CD14-positive monocyte (primary cell): ENCODE results near the gene CERK. TPM values are rescaled to one million over a fixed set of nuclear protein-coding genes. Genes with fewer than 3 reads are reported as not detected.

Source experiments
- DNase-seq, 3 donors: peaks; one replicate each; pipeline ENCODE4 v3.0.0-alpha.2; 2011 to 2022
- H2AFZ ChIP-seq: 2 replicates; pipeline ENCODE4 v1.6.0; 2012; ENCODE audit warnings: mild to moderate bottlenecking, low read depth, low read length, inconsistent platforms; ENCODE audit not compliant: insufficient read depth, poor library complexity, severe bottlenecking
- H3K27ac ChIP-seq, 2 donors: 1 replicate in 1 of 2; 2 replicates in 1 of 2; pipeline ENCODE4 v1.5.1; 2012 to 2013; ENCODE audit warnings: low read length in 2 of 2, control low read depth in 1 of 2, inconsistent platforms in 1 of 2, low read depth in 1 of 2, mild to moderate bottlenecking in 1 of 2
- H3K27me3 ChIP-seq, 2 donors: one replicate each; pipeline versions ENCODE4 v1.6.0 to v1.6.1; 2011 to 2013; ENCODE audit warnings: low read length in 2 of 2; ENCODE audit not compliant: control insufficient read depth in 2 of 2, insufficient read depth in 2 of 2
- H3K36me3 ChIP-seq, 2 donors: replicated peaks in 1 of 2; 1 replicate in 1 of 2; 2 replicates in 1 of 2; pipeline versions ENCODE4 v1.5.1 to v1.6.1; 2012 to 2013; ENCODE audit warnings: low read length in 2 of 2, control low read depth in 1 of 2, inconsistent platforms in 1 of 2, mild to moderate bottlenecking in 1 of 2; ENCODE audit not compliant: insufficient read depth in 2 of 2, control insufficient read depth in 1 of 2
- H3K4me1 ChIP-seq, 2 donors: 1 replicate in 1 of 2; 2 replicates in 1 of 2; pipeline versions ENCODE4 v1.5.1 to v1.6.1; 2012 to 2013; ENCODE audit warnings: low read length in 2 of 2, control low read depth in 1 of 2, inconsistent platforms in 1 of 2, mild to moderate bottlenecking in 1 of 2, moderate library complexity in 1 of 2; ENCODE audit not compliant: insufficient read depth in 2 of 2, control insufficient read depth in 1 of 2
- H3K4me2 ChIP-seq: replicated peaks from 2 replicates; pipeline ENCODE3; 2012; ENCODE audit warnings: low read length, moderate library complexity, mild to moderate bottlenecking; ENCODE audit not compliant: poor library complexity, severe bottlenecking; ENCODE audit errors: extremely low read depth
- H3K4me3 ChIP-seq, 3 experiments: fragments of 200-600 bp in 1 of 3; sonication (generic) in 1 of 3; replicated peaks in 1 of 3; 1 replicate in 2 of 3; 2 replicates in 1 of 3; pipeline ENCODE4 v1.5.1; 2011 to 2013; ENCODE audit warnings: low read length in 3 of 3, mild to moderate bottlenecking in 3 of 3, control low read depth in 2 of 3, low read depth in 2 of 3, inconsistent platforms in 1 of 3, moderate library complexity in 1 of 3
- H3K79me2 ChIP-seq: 2 replicates; pipeline ENCODE4 v1.6.0; 2012; ENCODE audit warnings: mild to moderate bottlenecking, control low read depth, inconsistent platforms, low read length, moderate library complexity; ENCODE audit not compliant: insufficient read depth
- H3K9ac ChIP-seq: 2 replicates; pipeline ENCODE4 v1.6.0; 2017; ENCODE audit warnings: low read length, mild to moderate bottlenecking; ENCODE audit not compliant: insufficient read depth, poor library complexity, severe bottlenecking
- H3K9me3 ChIP-seq, 2 donors: replicated peaks in 1 of 2; 1 replicate in 1 of 2; 2 replicates in 1 of 2; pipeline versions ENCODE4 v1.5.1 to v1.6.1; 2012 to 2013; ENCODE audit warnings: low read length in 2 of 2, control low read depth in 1 of 2; ENCODE audit not compliant: control insufficient read depth in 1 of 2, insufficient read depth in 1 of 2
- H4K20me1 ChIP-seq: 2 replicates; pipeline ENCODE4 v1.6.0; 2012; ENCODE audit warnings: mild to moderate bottlenecking, low read length, control low read depth, moderate library complexity; ENCODE audit not compliant: insufficient read depth
- H3K27ac Mint-ChIP-seq, 7 donors: one replicate each; pipeline ENCODE4 v1.8.0; 2020; ENCODE audit warnings: mild to moderate bottlenecking in 7 of 7, mixed read lengths in 7 of 7, moderate library complexity in 6 of 7, inconsistent platforms in 2 of 7
- H3K27me3 Mint-ChIP-seq, 3 donors: one replicate each; pipeline ENCODE4 v1.8.0; 2021 to 2022; ENCODE audit warnings: low read depth in 3 of 3, mild to moderate bottlenecking in 3 of 3, mixed read lengths in 3 of 3, moderate library complexity in 3 of 3, inconsistent platforms in 1 of 3
- H3K36me3 Mint-ChIP-seq, 2 donors: one replicate each; pipeline ENCODE4 v1.8.0; 2020; ENCODE audit warnings: mixed read lengths in 2 of 2, inconsistent platforms in 1 of 2, mild to moderate bottlenecking in 1 of 2
- H3K4me1 Mint-ChIP-seq: one replicate; pipeline ENCODE4 v1.8.0; 2020; ENCODE audit warnings: mild to moderate bottlenecking, mixed read lengths
- H3K4me3 Mint-ChIP-seq, 2 donors: one replicate each; pipeline ENCODE4 v1.8.0; 2020; ENCODE audit warnings: mild to moderate bottlenecking in 2 of 2, mixed read lengths in 2 of 2, moderate library complexity in 1 of 2
- H3K9me3 Mint-ChIP-seq, 7 donors: one replicate each; pipeline ENCODE4 v1.8.0; 2020 to 2022; ENCODE audit warnings: mixed read lengths in 7 of 7, mild to moderate bottlenecking in 6 of 7, moderate library complexity in 6 of 7, inconsistent platforms in 2 of 7
- WGBS: methylation state at CpG from one replicate; pipeline ENCODE4 v1.1.5; 2013; ENCODE audit warnings: missing lambda C conversion rate; ENCODE audit not compliant: insufficient coverage; 5-methylcytosine and 5-hydroxymethylcytosine counted together
- intact Hi-C, 2 donors: fragments of 100-400 bp; cut with micrococcal nuclease; formaldehyde crosslinking; loops; one replicate each; pipeline versions ENCODE4 v1.15.0 to v1.15.1; 2023
- polyA plus RNA-seq, 3 donors: library from polyadenylated mRNA; depleted of rRNA in 1 of 3; unstranded in 2 of 3; stranded (reverse) in 1 of 3; fragments of 300-500 nt in 2 of 3; fragments of >200 nt in 1 of 3; fragmentation: Illumina TruSeq in 2 of 3; gene quantifications; 1 replicate in 2 of 3; 2 replicates in 1 of 3; pipeline ENCODE4 v1.2.3, GENCODE V29; 2012 to 2021
- TF ChIP-seq, protein P1 (sequence below): fragments of 200-600 bp; IDR thresholded peaks from one replicate; pipeline ENCODE4 v1.8.0; 2022; ENCODE audit warnings: antibody characterized with exemption, mild to moderate bottlenecking

The CERK gene
- polyA plus RNA-seq, 3 donors, result 22.4 to 40.2 (median 24.5) TPM

DNA sequence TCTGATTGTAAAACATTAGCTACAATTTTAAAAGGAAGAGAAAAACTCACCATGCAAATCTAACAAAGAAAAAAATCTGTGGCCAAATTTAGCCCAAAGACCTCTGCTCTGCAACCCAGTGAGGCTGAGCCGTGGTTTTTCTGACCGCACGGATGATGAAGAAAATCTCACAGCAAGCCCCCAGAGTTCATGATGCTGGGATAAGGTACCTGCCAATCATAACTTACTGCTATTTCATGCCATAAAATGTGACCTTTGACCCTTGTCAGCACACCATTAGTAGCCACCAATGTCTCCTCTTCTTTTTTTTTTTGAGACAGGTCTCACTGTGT lies 11.1 kb downstream of the CERK start:
- Mint-ChIP-seq H3K36me3 (peaks cover 49 to 90% of the 10 kb centered on the region in 2 donors), H3K27me3 (no peaks in the 10 kb centered on the region), H3K27ac (peak overlapping the region in 2 of 7 donors; percentile 10 to 63), H3K9me3 (no peaks in the 10 kb centered on the region), H3K4me1 (peaks cover 7% of the 10 kb centered on the region), H3K4me3 (no peak overlapping the region)
- Histone ChIP-seq H3K9me3 (no peaks in the 10 kb centered on the region), H3K4me2 (no peak overlapping the region), H3K36me3 (peaks cover 47 to 90% of the 10 kb centered on the region in 2 donors), H3K4me3 (no peak overlapping the region), H3K27ac (no peak overlapping the region), H3K9ac (no peak overlapping the region), H3K4me1 (no peaks in the 10 kb centered on the region), H2AFZ (no peak overlapping the region), H3K27me3 (no peaks in the 10 kb centered on the region), H4K20me1 (peaks cover 100% of the 10 kb centered on the region), H3K79me2 (peaks cover 100% of the 10 kb centered on the region)
- intact Hi-C loops, result no loop called here
- 89% methylated on average over 3 of the region's 3 CpGs for WGBS
- TF ChIP-seq, protein P1, sequence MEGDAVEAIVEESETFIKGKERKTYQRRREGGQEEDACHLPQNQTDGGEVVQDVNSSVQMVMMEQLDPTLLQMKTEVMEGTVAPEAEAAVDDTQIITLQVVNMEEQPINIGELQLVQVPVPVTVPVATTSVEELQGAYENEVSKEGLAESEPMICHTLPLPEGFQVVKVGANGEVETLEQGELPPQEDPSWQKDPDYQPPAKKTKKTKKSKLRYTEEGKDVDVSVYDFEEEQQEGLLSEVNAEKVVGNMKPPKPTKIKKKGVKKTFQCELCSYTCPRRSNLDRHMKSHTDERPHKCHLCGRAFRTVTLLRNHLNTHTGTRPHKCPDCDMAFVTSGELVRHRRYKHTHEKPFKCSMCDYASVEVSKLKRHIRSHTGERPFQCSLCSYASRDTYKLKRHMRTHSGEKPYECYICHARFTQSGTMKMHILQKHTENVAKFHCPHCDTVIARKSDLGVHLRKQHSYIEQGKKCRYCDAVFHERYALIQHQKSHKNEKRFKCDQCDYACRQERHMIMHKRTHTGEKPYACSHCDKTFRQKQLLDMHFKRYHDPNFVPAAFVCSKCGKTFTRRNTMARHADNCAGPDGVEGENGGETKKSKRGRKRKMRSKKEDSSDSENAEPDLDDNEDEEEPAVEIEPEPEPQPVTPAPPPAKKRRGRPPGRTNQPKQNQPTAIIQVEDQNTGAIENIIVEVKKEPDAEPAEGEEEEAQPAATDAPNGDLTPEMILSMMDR, result no peak
- no peak for DNase-seq

DNA sequence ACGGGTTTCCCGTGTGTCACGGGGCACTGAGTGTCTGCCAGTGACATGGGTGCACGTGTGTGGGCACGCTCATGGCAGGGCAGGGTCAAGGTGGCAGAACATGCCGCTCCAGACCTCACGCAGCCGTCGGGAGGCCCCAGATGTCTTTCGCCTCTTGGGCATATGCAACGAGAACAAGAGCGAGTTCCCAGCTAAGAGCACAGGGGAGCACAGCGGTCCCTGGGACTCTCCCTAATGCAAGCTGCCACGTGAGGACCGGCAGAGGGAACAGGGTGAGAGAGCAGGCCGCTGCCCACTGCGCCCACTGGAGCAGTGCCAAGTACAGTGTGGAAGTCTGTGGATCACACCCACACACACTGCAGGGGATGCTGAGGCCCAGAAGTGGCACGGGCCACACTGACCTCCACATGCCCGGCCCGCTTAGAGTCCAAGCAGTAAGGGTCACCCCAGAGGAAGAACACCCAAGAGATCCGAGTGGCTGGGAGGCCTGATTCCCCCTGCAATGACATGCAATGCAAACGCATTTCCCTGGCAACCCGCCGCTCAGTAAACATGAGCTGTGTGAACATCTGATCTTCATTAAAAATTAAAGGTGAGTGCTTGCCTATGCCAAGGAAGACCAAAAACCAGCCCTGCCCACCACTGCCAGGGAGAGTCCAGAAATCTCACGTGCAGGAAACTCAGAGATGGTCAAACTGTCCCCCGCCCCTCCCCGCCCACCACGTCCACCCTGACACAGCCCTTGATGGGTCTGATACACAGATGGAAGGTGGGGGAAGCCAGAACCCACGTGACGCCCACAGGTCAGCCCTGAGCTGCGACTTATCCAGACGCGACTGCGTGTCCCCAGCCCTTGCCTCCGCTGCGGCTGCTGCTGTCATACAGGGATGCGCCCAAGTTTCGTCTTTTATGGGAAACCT lies 11.7 kb downstream of the CERK start:
- Mint-ChIP-seq H3K27ac (peak overlapping the region in 3 of 7 donors; percentile 14 to 55 (median 26)), H3K9me3 (no peaks in the 10 kb centered on the region), H3K36me3 (peaks cover 48 to 90% of the 10 kb centered on the region in 2 donors), H3K27me3 (no peaks in the 10 kb centered on the region), H3K4me1 (peaks cover 5% of the 10 kb centered on the region), H3K4me3 (no peak overlapping the region)
- Histone ChIP-seq H3K27me3 (no peaks in the 10 kb centered on the region), H3K27ac (peak overlapping the region in 1 of 2 donors; percentile 5), H3K4me3 (no peak overlapping the region), H4K20me1 (peaks cover 100% of the 10 kb centered on the region), H3K79me2 (peaks cover 98% of the 10 kb centered on the region), H3K4me2 (no peak overlapping the region), H3K36me3 (peaks cover 43 to 90% of the 10 kb centered on the region in 2 donors), H3K4me1 (no peaks in the 10 kb centered on the region), H3K9me3 (no peaks in the 10 kb centered on the region), H3K9ac (no peak overlapping the region), H2AFZ (no peak overlapping the region)
- no peak for DNase-seq
- TF ChIP-seq, protein P1, result no peak
- intact Hi-C loops, result no loop called here
- 95% methylated on average over 25 of the region's 38 CpGs for WGBS
